OCI-LY7 (cell line): Measurements from ENCODE around the gene FAM107B.

Experiments
- EZH2phosphoT487 ChIP-seq: fragments of 200-600 bp; sonication (generic); IDR thresholded peaks from 2 replicates; pipeline ENCODE4 v1.6.1; 2018; ENCODE audit warnings: low read depth, borderline replicate concordance, mild to moderate bottlenecking, mixed run types, antibody characterized with exemption, low read length, moderate library complexity, mixed read lengths
- TF ChIP-seq, protein P1 (sequence below): fragments of 200-600 bp; sonication (generic); conservative IDR thresholded peaks from 2 replicates; pipeline ENCODE4 v1.5.1; 2014; ENCODE audit warnings: mild to moderate bottlenecking, antibody characterized with exemption, low read length, moderate library complexity, mixed read lengths

DNA sequence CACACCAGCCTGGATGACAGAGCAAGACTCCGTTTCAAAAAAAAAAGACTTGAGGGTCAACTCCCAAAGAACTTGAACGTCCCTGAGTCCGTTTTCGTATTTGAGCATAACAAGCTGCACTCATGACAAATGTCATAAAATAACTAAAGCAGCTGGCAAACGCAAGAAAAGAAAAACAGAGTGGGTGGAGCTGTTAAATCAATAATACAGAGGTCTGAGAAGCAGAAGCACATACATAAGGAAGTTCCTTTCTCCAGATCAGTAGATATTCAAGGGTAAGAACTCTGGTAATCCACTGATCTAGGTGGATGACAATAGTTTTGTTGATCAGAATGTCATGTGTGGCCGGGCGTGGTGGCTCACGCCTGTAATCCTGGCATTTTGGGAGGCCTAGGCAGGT is 150.1 kb downstream of the FAM107B start:
- TF ChIP-seq, protein P1, sequence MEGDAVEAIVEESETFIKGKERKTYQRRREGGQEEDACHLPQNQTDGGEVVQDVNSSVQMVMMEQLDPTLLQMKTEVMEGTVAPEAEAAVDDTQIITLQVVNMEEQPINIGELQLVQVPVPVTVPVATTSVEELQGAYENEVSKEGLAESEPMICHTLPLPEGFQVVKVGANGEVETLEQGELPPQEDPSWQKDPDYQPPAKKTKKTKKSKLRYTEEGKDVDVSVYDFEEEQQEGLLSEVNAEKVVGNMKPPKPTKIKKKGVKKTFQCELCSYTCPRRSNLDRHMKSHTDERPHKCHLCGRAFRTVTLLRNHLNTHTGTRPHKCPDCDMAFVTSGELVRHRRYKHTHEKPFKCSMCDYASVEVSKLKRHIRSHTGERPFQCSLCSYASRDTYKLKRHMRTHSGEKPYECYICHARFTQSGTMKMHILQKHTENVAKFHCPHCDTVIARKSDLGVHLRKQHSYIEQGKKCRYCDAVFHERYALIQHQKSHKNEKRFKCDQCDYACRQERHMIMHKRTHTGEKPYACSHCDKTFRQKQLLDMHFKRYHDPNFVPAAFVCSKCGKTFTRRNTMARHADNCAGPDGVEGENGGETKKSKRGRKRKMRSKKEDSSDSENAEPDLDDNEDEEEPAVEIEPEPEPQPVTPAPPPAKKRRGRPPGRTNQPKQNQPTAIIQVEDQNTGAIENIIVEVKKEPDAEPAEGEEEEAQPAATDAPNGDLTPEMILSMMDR = no peak
- TF ChIP-seq EZH2phosphoT487 = no peak
